Activated CD8-positive, alpha-beta T cell treated with anti-CD3 and anti-CD28 coated beads, Interleukin-2, amount 10 ng/mL, durations not matched to agents 7 days and 5 days (primary cell): ENCODE measurements around the gene SLC25A21. TPM values are rescaled to one million over a fixed set of nuclear protein-coding genes. Genes with fewer than 3 reads are reported as not detected.
"Not testable (repeated sequence)": the region's sequence is repeated elsewhere in the genome, so short reads cannot be mapped to it uniquely, and the experiment has no call there.

ENCODE experiments used
- ATAC-seq: fragments of 150-1000 bp; cut with Tn5 transposase; one replicate; pipeline ENCODE4 v1.10.0; 2021; ENCODE audit warnings: moderate library complexity
- CTCF ChIA-PET: fragments of 350-600 bp; sonication (Branson Sonifier 250); formaldehyde crosslinking; loops from one replicate; lab custom pipeline; 2021; ENCODE audit warnings: antibody characterized with exemption; lab: Charles Lee
- POLR2A ChIA-PET: fragments of 350-600 bp; sonication (Branson Sonifier 250); formaldehyde crosslinking; loops from one replicate; lab custom pipeline; 2021; ENCODE audit warnings: antibody characterized with exemption; lab: Charles Lee
- DNase-seq: peaks from one replicate; pipeline ENCODE4 v3.0.0-alpha.2; 2020
- H3K27ac Mint-ChIP-seq: one replicate; pipeline ENCODE4 v1.8.0; 2021; ENCODE audit warnings: mild to moderate bottlenecking, mixed read lengths
- H3K27me3 Mint-ChIP-seq: one replicate; pipeline ENCODE4 v1.8.0; 2021; ENCODE audit warnings: low read depth, mixed read lengths
- H3K36me3 Mint-ChIP-seq: one replicate; pipeline ENCODE4 v1.8.0; 2021; ENCODE audit warnings: low read depth, mixed read lengths
- H3K4me1 Mint-ChIP-seq: one replicate; pipeline ENCODE4 v1.8.0; 2021; ENCODE audit warnings: low read depth, mixed read lengths
- H3K4me3 Mint-ChIP-seq: one replicate; pipeline ENCODE4 v1.8.0; 2021; ENCODE audit warnings: mild to moderate bottlenecking, mixed read lengths
- H3K9me3 Mint-ChIP-seq: one replicate; pipeline ENCODE4 v1.8.0; 2022; ENCODE audit warnings: mixed read lengths; ENCODE audit not compliant: insufficient read depth
- total RNA-seq, 2 experiments: library from RNA; stranded (reverse); gene quantifications; one replicate each; pipeline ENCODE4 v1.2.3, GENCODE V29; 2021

The SLC25A21 gene
- total RNA-seq, 2 experiments from 2014 or later: not detected

DNA sequence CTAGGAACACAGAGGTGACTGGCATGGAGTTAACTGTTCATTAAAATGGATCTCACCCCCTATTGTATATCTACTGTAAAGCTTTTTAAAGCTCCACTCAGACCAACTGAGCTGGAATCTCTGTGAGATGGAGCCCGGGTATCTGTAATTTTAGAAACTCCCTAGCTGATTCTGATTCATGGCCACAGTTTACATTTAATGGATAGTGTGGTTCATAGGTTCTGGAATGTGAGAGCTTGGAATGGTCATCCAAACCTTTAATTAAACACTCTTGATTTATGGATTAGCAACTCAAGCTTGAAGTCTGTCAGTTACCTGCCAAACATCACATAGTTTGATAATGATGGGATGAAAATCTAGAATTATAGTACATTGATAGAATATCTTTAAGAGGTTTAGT lies 183.8 kb downstream of the SLC25A21 start:
- H3K27me3 Mint-ChIP-seq: no peaks in the 10 kb centered on the region
- ChIA-PET CTCF (interaction anchor here (0.7 kb wide), 1 partner anchor 11 kb away, joined by 3 read pairs; no protein-coding TSS in a partner anchor), POLR2A (no interaction called here)
- no peak overlapping the region for H3K4me3 Mint-ChIP-seq
- no peaks in the 10 kb centered on the region for H3K36me3 Mint-ChIP-seq
- no peaks in the 10 kb centered on the region for H3K4me1 Mint-ChIP-seq
- H3K9me3 Mint-ChIP-seq: peaks cover 4% of the 10 kb centered on the region
- ATAC-seq (no peak), DNase-seq (no peak)
- H3K27ac Mint-ChIP-seq: no peak overlapping the region

DNA sequence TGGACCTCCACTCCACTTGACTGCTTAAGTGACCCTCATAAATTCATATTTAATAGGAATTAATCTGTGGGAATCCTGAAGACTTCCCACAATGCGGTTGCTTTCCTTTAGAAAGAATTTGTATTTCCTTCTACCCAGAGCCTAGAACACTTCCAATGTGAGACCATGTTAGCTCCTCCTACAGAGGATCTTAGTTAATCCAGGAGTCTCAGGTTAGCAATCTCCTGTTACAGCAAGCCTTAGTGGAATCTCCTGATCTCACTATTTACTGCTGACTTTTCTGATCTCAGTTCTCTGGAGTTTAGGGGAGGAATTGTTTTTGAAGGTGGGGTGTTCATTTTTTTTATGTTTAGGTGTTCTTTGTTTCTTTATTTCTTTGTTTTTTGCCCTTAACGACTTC lies 186.0 kb downstream of the SLC25A21 start:
- Mint-ChIP-seq H3K9me3 (peaks cover 4% of the 10 kb centered on the region), H3K4me1 (no peaks in the 10 kb centered on the region), H3K36me3 (no peaks in the 10 kb centered on the region), H3K27ac (no peak overlapping the region), H3K4me3 (no peak overlapping the region), H3K27me3 (no peaks in the 10 kb centered on the region)
- DNase-seq (no peak), ATAC-seq (no peak)
- POLR2A ChIA-PET: no interaction called here
- CTCF ChIA-PET: no interaction called here

DNA sequence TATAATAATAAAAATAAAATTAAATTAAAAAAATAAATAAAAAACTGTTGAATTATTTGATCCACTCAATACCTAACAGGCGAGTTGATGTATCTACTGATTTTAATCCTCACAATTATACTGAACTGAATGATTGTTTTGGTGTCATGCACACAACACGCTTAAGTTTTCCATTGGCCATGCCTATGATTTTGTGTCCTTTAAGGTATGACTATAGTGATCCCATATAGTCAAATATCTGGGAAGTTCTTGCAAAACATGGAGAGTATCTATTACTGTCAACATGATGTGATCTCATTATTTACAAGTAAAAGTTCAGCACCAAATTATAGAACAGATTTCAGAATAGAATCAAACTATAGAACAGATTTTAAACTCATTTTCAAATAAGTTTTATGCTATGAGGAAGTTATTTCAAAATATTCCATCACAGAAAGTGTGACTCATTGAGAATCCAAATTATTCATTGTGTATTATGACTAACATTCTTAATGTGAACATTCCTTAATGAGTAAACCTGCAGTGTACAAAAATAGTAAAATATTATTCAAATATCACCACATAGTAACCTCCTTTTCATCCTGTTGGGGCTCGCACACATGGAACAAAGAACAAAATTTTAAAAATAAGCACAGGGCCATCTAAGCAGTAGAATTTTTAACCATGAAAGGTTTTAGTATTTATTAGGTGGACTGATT lies 190.4 kb downstream of the SLC25A21 start:
- Mint-ChIP-seq H3K27me3 (no peaks in the 10 kb centered on the region), H3K4me3 (no peak overlapping the region), H3K27ac (no peak overlapping the region), H3K4me1 (no peaks in the 10 kb centered on the region), H3K36me3 (no peaks in the 10 kb centered on the region), H3K9me3 (no peaks in the 10 kb centered on the region)
- POLR2A ChIA-PET: no interaction called here
- no peak for ATAC-seq
- DNase-seq: no peak
- CTCF ChIA-PET: no interaction called here

DNA sequence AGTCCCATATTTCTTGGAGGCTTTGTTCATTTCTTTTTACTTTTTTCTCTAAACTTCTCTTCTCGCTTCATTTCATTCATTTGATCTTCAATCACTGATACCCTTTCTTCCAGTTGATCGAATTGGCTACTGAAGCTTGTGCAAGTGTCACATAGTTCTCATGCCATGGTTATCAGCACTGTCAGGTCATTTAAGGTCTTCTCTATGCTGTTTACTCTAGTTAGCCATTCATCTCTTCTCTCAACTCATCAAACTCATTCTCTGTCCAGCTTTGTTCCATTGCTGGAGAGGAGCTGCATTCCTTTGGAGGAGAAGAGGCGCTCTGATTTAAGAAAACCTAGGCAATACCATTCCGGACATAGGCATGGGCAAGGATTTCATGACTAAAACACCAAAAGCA lies 192.0 kb downstream of the SLC25A21 start:
- CTCF ChIA-PET, H3K27ac Mint-ChIP-seq, H3K9me3 Mint-ChIP-seq, DNase-seq, H3K4me1 Mint-ChIP-seq, H3K27me3 Mint-ChIP-seq, H3K36me3 Mint-ChIP-seq, H3K4me3 Mint-ChIP-seq, ATAC-seq, POLR2A ChIA-PET: not testable (repeated sequence)

DNA sequence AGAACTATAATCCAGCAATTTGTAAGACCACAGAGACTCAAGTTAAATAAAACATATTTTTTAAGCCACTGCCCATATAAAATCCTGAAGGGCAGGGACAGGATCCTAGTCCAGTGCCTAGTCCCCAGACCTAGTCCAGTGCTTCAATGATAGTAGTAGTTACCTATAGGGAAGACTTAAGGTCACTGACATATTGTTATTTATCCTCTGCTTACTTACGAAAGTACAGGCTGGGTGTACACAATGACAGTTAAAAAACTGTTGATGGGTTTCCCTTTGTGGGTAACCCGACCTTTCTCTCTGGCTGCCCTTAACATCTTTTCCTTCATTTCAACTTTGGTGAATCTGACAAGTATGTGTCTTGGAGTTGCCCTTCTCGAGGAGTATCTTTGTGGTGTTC lies 192.5 kb downstream of the SLC25A21 start:
- no peak for DNase-seq
- no peak for ATAC-seq
- H3K4me1 Mint-ChIP-seq: no peaks in the 10 kb centered on the region
- no peaks in the 10 kb centered on the region for H3K36me3 Mint-ChIP-seq
- no peak overlapping the region for H3K4me3 Mint-ChIP-seq
- no peaks in the 10 kb centered on the region for H3K9me3 Mint-ChIP-seq
- ChIA-PET CTCF (no interaction called here), POLR2A (no interaction called here)
- no peaks in the 10 kb centered on the region for H3K27me3 Mint-ChIP-seq
- H3K27ac Mint-ChIP-seq: no peak overlapping the region

DNA sequence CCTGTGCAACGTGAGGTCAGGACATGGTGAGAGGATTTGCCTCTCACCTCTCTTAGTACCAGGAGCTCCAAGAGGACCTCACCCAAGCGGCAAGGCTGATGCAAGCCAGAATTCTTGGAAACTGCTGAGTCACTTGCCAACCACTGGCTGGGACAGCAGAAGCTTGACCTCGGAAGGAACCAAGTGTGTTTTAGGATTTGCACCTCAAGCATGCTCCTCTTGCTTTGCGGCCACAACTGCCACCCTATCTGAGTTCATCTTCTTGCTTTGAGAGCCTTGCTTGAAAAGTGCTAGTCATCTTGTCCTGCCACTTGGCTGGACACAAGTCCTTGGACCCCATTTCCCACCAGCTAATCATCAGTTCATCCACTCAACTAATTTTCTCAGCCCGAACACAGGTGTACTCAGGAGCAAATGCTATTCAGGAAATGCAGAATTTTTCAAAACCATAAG lies 195.8 kb downstream of the SLC25A21 start:
- H3K36me3 Mint-ChIP-seq: no peaks in the 10 kb centered on the region
- no peaks in the 10 kb centered on the region for H3K9me3 Mint-ChIP-seq
- H3K4me1 Mint-ChIP-seq: no peaks in the 10 kb centered on the region
- H3K4me3 Mint-ChIP-seq: no peak overlapping the region
- no peaks in the 10 kb centered on the region for H3K27me3 Mint-ChIP-seq
- H3K27ac Mint-ChIP-seq: no peak overlapping the region
- ATAC-seq: no peak
- no peak for DNase-seq
- ChIA-PET POLR2A (no interaction called here), CTCF (interaction anchor here (1.0 kb wide), 1 partner anchor 12 kb away, joined by 3 read pairs; no protein-coding TSS in a partner anchor)

DNA sequence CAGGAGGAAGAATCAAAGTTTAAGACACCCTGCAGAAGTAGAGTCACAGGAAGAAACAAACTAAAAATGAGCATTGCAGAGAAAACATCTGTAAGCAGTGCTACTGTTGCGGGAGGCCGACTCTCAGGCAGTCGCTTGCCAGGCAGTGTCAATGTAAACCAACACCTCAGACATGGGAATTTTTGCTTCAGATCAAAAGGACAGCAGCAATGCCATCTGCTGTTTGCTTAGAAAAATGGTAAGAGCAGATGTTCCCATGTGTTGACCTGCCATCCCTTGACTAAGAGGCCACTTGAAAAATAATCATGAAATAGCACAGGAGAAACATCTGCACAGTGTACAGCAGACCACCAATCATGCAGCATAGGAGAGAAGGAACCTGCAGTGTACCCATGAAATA lies 196.6 kb downstream of the SLC25A21 start:
- ATAC-seq (no peak), DNase-seq (no peak)
- no peak overlapping the region for H3K4me3 Mint-ChIP-seq
- ChIA-PET CTCF (no interaction called here), POLR2A (no interaction called here)
- no peaks in the 10 kb centered on the region for H3K4me1 Mint-ChIP-seq
- no peaks in the 10 kb centered on the region for H3K36me3 Mint-ChIP-seq
- no peak overlapping the region for H3K27ac Mint-ChIP-seq
- H3K27me3 Mint-ChIP-seq: no peaks in the 10 kb centered on the region
- H3K9me3 Mint-ChIP-seq: no peaks in the 10 kb centered on the region

DNA sequence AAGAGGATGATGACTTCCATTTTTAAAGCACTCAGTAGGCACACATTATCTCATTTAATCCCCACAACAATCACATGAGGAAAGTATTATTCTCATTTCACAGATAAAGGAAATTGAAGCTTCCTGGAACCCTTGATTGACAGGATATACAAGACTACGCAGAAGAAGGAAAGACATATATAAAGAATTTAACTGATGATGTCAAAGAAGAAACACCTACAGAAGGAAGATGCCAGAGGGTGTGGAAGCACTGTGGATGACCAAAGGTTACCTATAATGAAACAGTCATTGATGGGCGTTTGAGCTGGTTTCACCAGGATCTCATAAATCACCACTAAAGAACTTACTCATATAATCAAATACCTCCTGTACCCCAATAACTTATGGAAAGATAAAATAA lies 197.4 kb downstream of the SLC25A21 start:
- Mint-ChIP-seq H3K9me3 (no peaks in the 10 kb centered on the region), H3K4me3 (no peak overlapping the region), H3K36me3 (no peaks in the 10 kb centered on the region), H3K4me1 (no peaks in the 10 kb centered on the region), H3K27me3 (no peaks in the 10 kb centered on the region), H3K27ac (no peak overlapping the region)
- DNase-seq (no peak), ATAC-seq (no peak)
- ChIA-PET CTCF (no interaction called here), POLR2A (no interaction called here)

DNA sequence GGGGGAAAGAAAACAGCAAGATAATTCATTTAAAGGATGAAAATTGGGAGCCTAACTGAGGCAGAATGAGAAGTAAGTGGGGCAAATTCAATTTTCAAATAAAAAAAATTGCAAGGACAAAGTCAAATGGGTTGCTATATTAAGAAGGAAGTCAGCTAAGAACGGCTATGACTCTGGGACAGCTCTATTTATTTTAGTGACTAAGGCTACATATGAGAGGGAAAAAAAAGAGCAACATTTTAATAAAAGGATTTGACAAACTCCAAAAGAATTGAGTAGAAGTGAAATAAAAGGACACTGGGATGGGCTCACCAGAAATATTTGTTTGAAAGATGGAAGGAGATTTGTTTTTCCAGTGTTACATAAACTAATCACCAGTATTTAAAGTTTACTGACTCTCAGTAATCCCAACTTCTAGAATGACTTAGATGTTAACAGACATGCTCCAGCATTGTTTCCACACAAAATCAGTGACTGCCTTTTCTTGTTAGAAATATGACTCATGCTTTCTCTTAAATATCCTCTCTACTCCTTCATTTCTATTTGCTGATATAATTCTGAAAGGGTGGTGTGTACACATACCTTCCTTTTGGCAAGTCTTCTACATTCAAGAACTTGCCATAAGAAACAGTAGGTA lies 198.5 kb downstream of the SLC25A21 start:
- Mint-ChIP-seq H3K27ac (no peak overlapping the region), H3K4me3 (no peak overlapping the region), H3K4me1 (no peaks in the 10 kb centered on the region), H3K27me3 (no peaks in the 10 kb centered on the region), H3K9me3 (no peaks in the 10 kb centered on the region), H3K36me3 (no peaks in the 10 kb centered on the region)
- no peak for DNase-seq
- ChIA-PET CTCF (no interaction called here), POLR2A (no interaction called here)
- ATAC-seq: no peak

DNA sequence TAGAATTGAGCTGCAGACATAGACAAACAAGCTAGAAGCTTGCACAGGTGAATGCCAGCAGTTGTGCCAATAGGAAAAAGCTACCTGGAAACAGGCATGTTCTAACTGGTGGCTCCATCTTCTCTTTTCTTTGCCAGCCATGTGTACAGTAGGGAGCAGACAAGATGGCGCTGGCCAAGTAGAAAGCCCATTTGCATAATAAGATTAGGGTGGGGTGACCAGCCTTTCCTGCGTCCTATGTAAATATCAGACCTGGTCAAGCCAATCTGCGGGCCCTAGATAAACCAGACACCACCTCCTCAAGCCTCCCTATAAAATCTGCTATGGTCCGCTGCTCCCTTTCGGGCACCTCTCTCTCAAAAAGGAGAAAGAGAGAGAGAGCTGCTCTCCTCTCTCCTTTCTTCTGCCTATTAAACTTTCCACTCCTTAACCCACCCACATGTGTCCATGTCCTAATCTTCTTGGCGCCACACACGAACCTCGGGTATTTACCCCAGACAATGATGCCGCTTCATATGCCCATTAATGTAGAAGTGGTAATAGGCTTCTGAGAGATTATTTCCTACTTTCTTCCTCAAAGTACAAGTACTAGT lies 201.0 kb downstream of the SLC25A21 start:
- H3K9me3 Mint-ChIP-seq: no peaks in the 10 kb centered on the region
- POLR2A ChIA-PET: no interaction called here
- no peak overlapping the region for H3K4me3 Mint-ChIP-seq
- H3K36me3 Mint-ChIP-seq: no peaks in the 10 kb centered on the region
- H3K27ac Mint-ChIP-seq: no peak overlapping the region
- no peak for DNase-seq
- no peaks in the 10 kb centered on the region for H3K27me3 Mint-ChIP-seq
- no peaks in the 10 kb centered on the region for H3K4me1 Mint-ChIP-seq
- CTCF ChIA-PET: no interaction called here
- ATAC-seq: no peak

DNA sequence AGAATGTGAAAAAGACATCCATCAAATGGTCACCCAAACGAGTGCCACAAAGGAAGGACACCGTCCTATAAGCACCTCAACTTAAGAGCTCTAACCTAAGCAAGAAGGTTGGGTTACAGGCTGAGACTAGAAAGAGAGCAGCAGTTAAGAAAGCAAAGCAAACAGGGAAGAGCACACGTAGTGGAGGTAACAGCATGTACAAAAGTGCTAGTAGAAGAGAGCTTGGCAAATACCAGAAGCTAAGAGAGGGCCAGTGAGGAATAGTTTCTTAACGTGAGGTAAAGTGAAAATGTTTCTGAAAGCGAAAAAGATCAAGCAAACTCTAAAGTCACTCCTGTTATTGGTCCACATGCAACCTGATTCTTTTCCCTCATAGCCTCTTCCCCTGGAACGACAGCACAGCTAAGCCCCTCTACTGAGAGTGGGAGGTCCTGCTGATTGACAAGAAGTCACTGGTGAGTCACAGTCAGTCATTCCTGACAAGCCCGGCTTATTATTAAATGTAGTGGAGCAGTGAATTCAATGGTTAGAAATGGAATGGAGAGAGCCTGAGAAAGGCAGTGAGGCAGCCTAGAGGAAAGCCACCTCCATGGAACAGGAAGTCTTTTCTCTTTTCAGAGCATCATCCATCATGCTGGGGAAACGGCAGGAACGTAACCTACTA lies 204.4 kb downstream of the SLC25A21 start:
- POLR2A ChIA-PET: no interaction called here
- Mint-ChIP-seq H3K4me1 (no peaks in the 10 kb centered on the region), H3K27ac (no peak overlapping the region), H3K27me3 (no peaks in the 10 kb centered on the region), H3K4me3 (no peak overlapping the region), H3K9me3 (no peaks in the 10 kb centered on the region), H3K36me3 (no peaks in the 10 kb centered on the region)
- DNase-seq (no peak), ATAC-seq (no peak)
- CTCF ChIA-PET: no interaction called here

DNA sequence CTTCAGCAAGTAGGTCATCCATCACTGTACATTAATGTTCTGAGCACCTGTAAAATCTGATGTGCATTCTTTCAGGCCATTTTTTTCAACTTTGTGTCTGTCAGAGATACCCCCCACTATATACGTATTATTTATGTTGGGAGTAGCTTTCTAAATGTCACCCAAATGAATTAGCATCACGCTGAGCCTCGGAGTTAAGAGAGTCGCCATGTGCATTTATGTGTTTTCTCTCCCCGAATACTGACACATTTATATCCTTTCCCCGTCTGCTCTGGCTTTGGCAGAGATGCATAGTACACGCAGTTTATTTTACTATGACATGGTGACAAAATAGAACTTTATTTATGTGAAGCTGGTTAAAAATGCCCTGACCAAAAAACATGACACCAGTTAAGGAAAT lies 216.4 kb downstream of the SLC25A21 start:
- Mint-ChIP-seq H3K27me3 (no peaks in the 10 kb centered on the region), H3K4me3 (no peak overlapping the region), H3K36me3 (no peaks in the 10 kb centered on the region), H3K27ac (no peak overlapping the region), H3K9me3 (no peaks in the 10 kb centered on the region), H3K4me1 (no peaks in the 10 kb centered on the region)
- ATAC-seq (no peak), DNase-seq (no peak)
- ChIA-PET CTCF (no interaction called here), POLR2A (no interaction called here)
